Measurements from ENCODE around the gene XRN2.
"Not testable (repeated sequence)": the region's sequence is repeated elsewhere in the genome, so short reads cannot be mapped to it uniquely, and the experiment has no call there.

DNA sequence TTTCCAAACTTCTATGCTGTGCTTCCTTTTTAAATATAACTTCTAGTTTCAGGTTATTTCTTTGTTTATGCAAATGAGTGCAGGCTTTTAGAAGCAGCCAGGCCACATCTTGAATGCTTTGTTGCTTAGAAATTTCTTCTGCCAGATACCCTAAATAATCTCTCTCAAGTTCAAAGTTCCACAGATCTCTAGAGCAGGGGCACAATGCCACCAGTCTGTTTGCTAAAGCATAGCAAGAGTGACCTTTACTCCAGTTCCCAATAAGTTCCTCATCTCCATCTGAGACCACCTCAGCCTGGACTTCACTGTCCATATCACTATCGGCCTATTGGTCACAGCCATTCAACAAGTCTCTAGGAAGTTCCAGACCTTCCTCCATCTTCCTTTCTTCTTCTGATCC lies 120.6 kb downstream of the XRN2 start:
- TF ChIP-seq, protein P1, sequence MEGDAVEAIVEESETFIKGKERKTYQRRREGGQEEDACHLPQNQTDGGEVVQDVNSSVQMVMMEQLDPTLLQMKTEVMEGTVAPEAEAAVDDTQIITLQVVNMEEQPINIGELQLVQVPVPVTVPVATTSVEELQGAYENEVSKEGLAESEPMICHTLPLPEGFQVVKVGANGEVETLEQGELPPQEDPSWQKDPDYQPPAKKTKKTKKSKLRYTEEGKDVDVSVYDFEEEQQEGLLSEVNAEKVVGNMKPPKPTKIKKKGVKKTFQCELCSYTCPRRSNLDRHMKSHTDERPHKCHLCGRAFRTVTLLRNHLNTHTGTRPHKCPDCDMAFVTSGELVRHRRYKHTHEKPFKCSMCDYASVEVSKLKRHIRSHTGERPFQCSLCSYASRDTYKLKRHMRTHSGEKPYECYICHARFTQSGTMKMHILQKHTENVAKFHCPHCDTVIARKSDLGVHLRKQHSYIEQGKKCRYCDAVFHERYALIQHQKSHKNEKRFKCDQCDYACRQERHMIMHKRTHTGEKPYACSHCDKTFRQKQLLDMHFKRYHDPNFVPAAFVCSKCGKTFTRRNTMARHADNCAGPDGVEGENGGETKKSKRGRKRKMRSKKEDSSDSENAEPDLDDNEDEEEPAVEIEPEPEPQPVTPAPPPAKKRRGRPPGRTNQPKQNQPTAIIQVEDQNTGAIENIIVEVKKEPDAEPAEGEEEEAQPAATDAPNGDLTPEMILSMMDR (IDR thresholded peaks at IDR 0.05): not testable (repeated sequence)
- not testable (repeated sequence) for TF ChIP-seq POLR2A (IDR thresholded peaks at IDR 0.05)

All from ovary (tissue), 3 donors.